Activated CD8-positive, alpha-beta memory T cell treated with anti-CD3 and anti-CD28 coated beads for 36 hours (primary cell): Measurements from ENCODE around the gene GRID1. TPM values are rescaled to one million over a fixed set of nuclear protein-coding genes. Genes with fewer than 3 reads are reported as not detected.

Experiments
- CTCF ChIA-PET: fragments of 350-600 bp; sonication (Branson Sonifier 250); formaldehyde crosslinking; loops from one replicate; lab custom pipeline; 2021; ENCODE audit warnings: antibody characterized with exemption; lab: Charles Lee
- POLR2A ChIA-PET: fragments of 350-600 bp; sonication (Branson Sonifier 250); formaldehyde crosslinking; loops from one replicate; lab custom pipeline; 2021; ENCODE audit warnings: antibody characterized with exemption; lab: Charles Lee
- total RNA-seq, 2 experiments: library from RNA; stranded (reverse); gene quantifications; one replicate each; pipeline ENCODE4 v1.2.3, GENCODE V29; 2021

The GRID1 gene
- total RNA-seq, 2 experiments from 2014 or later, result not detected

DNA sequence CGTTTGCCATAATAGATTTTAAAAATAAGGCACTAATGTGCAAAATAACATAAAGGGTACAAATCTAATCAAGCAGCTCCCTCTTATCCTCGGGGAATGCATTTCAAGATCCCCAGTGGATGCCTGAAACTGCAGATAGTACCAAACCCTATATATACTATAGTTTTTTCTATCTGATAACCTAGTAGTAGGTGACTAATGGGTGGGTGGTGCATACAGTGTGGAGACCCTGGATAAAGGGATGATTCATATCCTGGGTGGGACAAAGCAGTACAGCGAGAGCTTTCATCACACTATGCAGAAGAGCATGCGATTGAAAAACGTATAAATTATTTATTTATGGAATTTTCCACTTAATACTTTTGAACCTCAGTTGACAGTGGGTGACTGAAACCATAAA, 464.5 kb downstream of the GRID1 start:
- ChIA-PET CTCF (interaction anchor here (0.9 kb wide), 1 partner anchor 11 kb away, joined by 3 read pairs; no protein-coding TSS in a partner anchor), POLR2A (no interaction called here)

DNA sequence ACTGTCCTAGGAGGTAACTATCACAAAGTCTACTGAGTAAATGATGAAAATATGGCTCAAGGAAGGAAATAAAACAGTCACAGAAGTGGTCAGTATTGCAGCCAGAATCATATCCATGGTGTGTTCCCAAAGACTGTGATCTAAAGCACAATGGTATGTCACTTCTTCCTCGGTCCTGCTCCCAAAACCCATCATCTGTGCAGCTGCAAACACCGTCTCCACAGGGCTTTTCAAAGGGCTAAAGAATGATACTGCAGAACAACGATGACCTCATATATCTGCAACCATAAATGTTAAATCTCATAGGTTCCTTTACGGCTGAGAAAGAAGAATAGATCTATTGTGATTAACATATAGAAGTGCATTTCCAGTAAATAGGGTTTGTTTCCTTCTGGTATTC, 465.0 kb downstream of the GRID1 start:
- ChIA-PET POLR2A (no interaction called here), CTCF (interaction anchor here (0.9 kb wide), 1 partner anchor 11 kb away, joined by 3 read pairs; no protein-coding TSS in a partner anchor)

DNA sequence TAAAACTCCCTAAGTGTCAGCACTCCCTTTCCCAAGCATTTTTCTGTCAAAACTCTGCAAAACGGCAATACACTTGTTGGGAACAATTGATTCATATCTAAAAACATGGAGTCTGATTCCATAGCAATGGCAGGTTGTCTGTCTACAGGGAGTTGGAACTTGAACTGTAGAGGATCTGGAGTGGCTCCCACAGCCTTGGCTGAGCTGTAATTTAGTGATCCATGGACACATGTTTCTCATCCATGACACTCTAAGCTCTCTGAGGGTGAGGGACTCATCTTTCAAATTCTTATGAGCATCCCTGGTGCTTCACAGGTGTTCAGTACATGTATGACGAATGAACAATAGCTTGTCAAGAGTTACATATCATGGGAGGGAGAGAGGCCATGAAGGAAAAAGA, 466.1 kb downstream of the GRID1 start:
- POLR2A ChIA-PET, result no interaction called here
- CTCF ChIA-PET, result no interaction called here

DNA sequence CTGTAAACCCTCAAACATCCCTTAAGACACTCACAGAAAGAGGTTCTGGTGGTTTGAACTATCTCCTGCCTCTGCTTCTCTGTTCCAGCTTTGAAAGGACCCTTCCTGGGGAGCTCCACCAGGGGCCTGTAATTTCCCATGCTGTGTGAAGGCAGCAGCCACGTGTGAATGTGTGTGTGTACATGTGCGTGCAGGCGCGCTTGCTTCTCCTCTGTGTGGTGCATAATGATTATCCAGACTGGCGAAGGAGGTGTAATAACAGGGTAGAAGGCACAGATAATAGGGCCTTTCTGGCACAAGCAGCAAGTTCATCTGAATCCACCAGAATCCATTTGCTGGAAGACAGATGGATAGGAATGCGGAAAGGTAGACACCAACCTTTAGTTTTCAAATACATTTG, 466.5 kb downstream of the GRID1 start:
- ChIA-PET POLR2A (no interaction called here), CTCF (no interaction called here)

DNA sequence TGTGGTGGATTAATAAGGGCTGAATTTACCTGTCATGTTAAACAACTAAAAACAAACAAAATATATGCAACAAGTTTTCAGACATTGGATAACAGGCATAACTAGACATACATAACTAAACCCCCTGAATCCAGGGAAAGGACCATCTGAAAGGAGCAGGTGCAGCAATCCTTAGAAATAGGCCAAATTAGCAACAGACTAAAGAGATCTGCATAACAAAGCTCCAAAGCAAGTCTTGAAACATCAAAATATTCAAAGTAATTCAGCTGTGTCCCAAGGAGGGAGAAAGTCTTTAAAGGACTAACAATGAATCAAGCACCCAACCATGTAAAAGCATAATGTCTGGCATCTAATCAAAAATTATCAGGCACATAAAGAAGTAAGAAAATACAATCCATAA, 475.1 kb downstream of the GRID1 start:
- POLR2A ChIA-PET, result no interaction called here
- CTCF ChIA-PET, result no interaction called here

DNA sequence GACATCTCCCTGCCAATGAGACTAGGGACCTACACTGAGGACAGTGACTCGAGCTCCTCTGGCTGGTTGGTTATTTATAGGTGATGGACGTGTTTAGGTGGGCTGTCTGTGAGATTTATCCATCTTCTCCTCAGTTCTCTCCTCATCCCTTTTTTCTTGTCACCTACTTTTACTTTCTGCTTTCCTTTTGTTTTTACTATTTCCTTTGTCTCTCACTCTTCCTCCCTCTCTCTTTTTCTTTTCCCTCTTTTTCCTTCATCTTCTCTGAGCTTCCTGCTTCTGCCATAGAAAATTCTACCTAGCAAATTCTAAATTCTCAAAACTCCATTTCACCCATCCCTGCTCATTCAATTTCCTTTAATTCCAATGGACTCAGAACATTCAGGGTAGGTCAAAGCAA, 478.0 kb downstream of the GRID1 start:
- CTCF ChIA-PET, result no interaction called here
- POLR2A ChIA-PET, result no interaction called here

- ChIA-PET POLR2A (no interaction called here), CTCF (no interaction called here)
Observed at GRCh38 chr10:85888004-85888403, 478.6 kb downstream of the GRID1 start.

DNA sequence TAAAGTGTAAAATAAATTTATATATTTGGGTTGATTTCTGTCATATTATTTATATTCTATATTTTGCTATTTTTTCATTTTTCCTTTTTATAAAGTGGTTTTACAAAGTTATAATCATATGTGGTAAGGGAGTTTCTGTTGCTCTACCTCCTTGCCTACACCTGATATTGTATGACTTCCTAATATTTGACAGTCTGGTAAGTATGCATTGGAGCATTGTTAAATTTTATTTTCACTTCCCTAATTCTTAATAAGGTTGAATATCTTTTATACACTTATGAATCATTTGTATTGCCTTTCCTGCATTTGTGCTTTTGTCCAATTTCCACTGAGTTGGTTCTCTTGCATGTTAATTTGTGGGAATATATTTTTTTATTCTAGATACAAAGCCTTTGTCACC, 492.4 kb downstream of the GRID1 start:
- POLR2A ChIA-PET, result no interaction called here
- CTCF ChIA-PET, result no interaction called here

DNA sequence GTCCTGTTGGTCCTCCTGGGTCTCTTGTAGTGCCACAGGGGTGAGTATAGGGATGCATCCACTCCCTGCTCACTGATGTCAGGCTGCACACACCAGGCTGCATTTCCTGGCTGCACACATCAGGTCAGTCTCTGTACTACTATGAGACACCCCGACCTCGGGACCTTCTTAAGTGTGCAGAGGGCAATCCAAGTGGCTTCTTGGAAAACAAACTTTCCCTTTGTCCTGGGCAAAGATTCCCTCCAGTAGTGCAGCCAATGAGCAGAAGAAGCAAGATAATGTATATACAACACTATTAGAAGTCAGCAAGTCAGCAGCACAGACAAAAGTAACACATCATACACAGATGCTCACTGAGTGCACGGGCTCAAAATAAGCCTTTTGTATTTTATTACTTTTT, 493.5 kb downstream of the GRID1 start:
- ChIA-PET POLR2A (no interaction called here), CTCF (no interaction called here)

GRCh38 chr10:85868627-85869499, 497.7 kb downstream of the GRID1 start:
- ChIA-PET CTCF (no interaction called here), POLR2A (no interaction called here)

DNA sequence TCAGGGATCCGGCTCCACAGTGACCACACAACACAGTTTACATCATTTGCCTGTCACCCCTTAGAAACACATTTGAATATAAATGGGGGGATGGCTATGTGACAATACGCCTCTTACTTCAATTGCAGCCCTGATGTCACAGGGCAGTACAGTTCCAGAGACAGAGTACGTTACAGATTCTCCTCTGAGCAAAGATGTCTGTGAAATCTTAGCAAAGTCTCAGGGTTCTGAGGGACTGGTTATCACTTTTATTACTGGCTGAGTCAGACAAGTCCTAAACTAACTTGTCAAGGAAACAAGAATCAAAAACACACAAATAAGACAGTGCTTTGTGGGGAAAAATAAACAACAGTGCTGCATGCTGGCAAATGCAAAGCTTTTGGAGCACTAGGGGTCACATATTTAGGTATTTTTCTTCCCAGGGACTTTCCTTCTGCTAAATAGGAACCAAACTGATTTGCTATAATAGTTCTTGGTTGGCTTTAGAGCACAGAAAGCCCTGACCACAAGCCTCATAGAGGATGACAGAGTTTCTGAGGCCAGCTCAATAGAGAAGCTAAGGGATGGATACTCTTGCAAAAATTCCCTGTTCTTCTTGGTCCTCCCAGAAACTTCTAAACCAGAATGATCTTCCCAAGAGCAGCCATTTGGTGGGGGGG, 501.6 kb downstream of the GRID1 start:
- POLR2A ChIA-PET, result no interaction called here
- CTCF ChIA-PET, result no interaction called here

DNA sequence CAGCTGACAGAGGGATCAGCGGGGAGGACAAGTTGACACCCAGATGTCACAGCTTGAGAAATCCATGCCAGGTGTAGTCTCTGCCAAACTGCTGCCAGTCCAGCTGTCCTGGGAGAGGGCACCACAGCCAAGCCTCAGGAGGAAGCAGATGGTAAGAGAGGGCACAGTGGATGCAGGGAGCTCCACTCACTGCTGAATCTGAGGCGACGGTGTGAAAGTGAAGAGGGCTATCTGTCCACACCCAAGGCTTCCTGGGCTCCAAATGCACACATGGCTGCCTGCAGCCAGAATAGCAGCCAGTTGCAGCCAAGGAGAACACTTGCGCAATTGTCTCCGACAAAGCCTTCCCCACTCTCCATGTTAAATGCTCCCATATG, 502.4 kb downstream of the GRID1 start:
- POLR2A ChIA-PET, result no interaction called here
- CTCF ChIA-PET, result no interaction called here

- ChIA-PET POLR2A (no interaction called here), CTCF (no interaction called here)
Observed at GRCh38 chr10:85863301-85864172, 503.1 kb downstream of the GRID1 start.

DNA sequence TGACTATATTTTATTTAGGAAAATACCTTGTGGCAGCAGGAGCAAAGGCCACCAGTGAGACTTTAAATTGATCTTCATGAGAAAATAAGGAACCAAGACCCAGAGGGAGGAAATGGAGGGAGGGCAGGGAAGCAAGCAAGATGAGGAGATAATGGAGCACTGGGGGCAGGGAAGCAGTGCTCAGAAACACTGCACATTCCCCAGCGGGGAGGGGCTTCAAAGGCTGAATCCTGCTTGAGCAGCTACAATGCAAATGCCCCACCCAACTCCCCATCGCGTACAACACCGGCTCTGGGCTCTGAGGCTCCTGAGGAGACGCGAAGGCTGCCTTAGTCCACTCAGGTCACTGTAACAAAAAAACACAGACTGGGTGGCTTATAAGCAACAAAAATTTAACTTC, 503.8 kb downstream of the GRID1 start:
- ChIA-PET POLR2A (no interaction called here), CTCF (no interaction called here)

DNA sequence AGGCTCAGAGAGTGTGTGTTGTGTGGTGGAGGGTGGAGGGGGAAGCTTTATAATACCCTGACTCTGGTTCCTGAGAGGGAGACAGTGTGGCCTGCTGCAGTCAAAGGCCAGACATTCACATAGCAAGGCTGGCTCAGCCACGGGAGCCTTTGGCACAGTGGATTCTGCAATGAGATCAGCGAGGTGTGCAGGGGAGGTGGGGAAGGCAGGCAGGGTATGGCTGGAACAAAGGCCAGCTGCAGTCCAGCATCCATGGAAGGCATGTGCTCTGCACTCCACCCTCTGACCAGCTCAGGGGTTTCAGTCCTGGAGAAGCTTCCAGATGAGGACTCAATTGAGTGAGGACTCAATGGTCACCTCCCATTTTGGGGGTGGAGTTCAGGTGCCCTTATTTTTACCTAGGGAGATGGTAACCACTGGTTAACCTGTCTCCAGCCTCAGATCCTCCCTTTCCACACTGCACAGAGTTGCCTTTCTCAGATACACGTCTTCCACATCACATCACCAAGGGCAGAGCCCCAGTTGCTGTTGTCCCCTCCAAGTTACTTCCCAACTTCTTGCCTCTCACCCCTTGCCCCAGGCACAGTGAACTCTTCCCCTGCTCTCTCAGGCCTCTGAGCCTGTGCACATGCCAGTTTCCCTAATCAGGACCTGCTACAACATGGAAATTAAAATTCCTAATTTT, 504.9 kb downstream of the GRID1 start:
- ChIA-PET POLR2A (no interaction called here), CTCF (no interaction called here)

GRCh38 chr10:85859859-85860258, 506.7 kb downstream of the GRID1 start:
- POLR2A ChIA-PET, result no interaction called here

DNA sequence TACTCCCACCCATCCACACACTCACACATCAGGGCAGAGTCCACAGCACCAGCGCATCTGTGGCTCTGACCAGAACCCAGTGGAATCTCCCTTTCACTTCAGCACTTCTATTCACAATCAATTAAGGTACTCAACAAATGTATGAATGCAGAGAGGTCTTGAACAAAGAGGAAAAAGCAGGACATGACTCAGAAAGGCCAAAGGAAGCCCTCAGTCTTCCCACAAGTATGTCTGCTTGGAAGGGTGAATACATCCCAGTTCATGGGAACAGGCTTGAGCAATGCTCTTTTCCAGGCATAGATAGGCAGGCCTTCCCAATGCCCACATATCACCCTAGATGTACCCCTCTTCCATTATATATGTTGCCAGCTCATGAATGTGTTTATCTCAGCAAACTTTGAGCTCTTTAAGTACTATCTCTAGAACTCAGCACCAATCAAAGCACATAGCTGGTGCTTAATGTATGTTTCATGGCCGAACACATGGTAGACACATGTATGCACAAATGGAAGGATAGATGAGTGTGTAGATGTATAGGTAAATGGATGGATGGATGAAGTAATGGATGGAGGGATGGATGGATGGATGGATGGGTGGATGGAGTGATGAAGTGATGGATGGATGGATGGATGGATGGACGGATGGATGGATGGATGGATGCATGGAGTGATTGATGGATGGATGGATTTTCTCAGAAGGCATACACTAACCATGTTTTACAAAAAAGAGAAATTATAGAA, 507.6 kb downstream of the GRID1 start:
- POLR2A ChIA-PET, result no interaction called here

More at GRCh38 chr10:85859859-85860258, 506.7 kb downstream of the GRID1 start:
- CTCF ChIA-PET, result no interaction called here

GRCh38 chr10:85857791-85858190, 508.8 kb downstream of the GRID1 start:
- CTCF ChIA-PET, result no interaction called here
- POLR2A ChIA-PET, result no interaction called here

More for the DNA sequence above, 507.6 kb downstream of the GRID1 start:
- CTCF ChIA-PET, result no interaction called here

DNA sequence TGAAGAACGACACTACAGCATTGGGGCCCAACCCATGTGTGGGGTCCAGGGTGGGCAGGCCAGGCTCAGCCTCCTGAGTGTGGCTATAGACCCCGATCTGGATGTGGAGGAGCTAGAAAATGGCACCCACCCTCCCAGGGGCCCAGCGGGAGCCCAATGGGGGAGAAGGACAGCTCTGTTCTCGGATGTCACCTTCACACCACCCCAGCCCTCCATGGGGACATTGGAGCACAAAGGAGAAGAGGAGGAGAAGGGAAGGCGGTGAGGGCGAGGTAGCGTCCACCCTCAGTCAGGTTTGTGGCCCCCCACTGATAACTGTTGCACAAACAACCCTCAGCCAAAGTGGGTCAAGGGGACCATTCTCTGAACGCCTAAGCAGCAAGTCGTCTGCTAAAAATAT, 509.3 kb downstream of the GRID1 start:
- ChIA-PET POLR2A (no interaction called here), CTCF (no interaction called here)
